HFFc6 (cell line): ENCODE measurements around the gene MEGF10. TPM values are rescaled to one million over a fixed set of nuclear protein-coding genes. Genes with fewer than 3 reads are reported as not detected.
A peak's percentile ranks its signal among the peaks of the same experiment; 100 is the strongest.

Source experiments
- DNase-seq: peaks from one replicate; pipeline ENCODE4 v3.0.0-alpha.2; 2018
- H3K27ac Mint-ChIP-seq: 2 replicates; pipeline ENCODE4 v1.8.0; 2020; ENCODE audit warnings: mild to moderate bottlenecking, mixed read lengths
- H3K27me3 Mint-ChIP-seq: 2 replicates; pipeline ENCODE4 v1.8.0; 2021; ENCODE audit warnings: mild to moderate bottlenecking, moderate library complexity, mixed read lengths; ENCODE audit not compliant: insufficient read depth
- H3K36me3 Mint-ChIP-seq: 2 replicates; pipeline ENCODE4 v1.8.0; 2021; ENCODE audit warnings: low read depth, mixed read lengths
- H3K4me1 Mint-ChIP-seq: 2 replicates; pipeline ENCODE4 v1.8.0; 2020; ENCODE audit warnings: low read depth, mixed read lengths
- H3K4me3 Mint-ChIP-seq: 2 replicates; pipeline ENCODE4 v1.8.0; 2020; ENCODE audit warnings: mild to moderate bottlenecking, moderate library complexity, mixed read lengths
- H3K9me3 Mint-ChIP-seq: 2 replicates; pipeline ENCODE4 v1.8.0; 2020; ENCODE audit warnings: mild to moderate bottlenecking, mixed read lengths
- CTCF ChIP-seq: fragments of 200-600 bp; sonication (generic); IDR thresholded peaks from 2 replicates; pipeline ENCODE4 v1.5.0; 2021; ENCODE audit warnings: antibody characterized with exemption, mild to moderate bottlenecking
- total RNA-seq, 6 experiments: library from RNA; stranded (reverse); fragmentation: NEBNext Ultra II Directional; extraction: Animal tissue kit (Norgen Biotek cat#: 25700); gene quantifications; 2 replicates in 1 of 6; 3 replicates in 5 of 6; pipeline ENCODE4 v1.2.3, GENCODE V29; 2021

MEGF10 gene
- total RNA-seq, 6 experiments from 2014 or later: not detected

GRCh38 chr5:127375124-127375523 is 84.5 kb downstream of the MEGF10 start:
- no peaks in the 10 kb centered on the region for H3K9me3 Mint-ChIP-seq
- peaks cover 10% of the 10 kb centered on the region for H3K4me1 Mint-ChIP-seq
- no peak for TF ChIP-seq CTCF
- H3K27me3 Mint-ChIP-seq: peaks cover 15% of the 10 kb centered on the region
- no peak for DNase-seq
- no peaks in the 10 kb centered on the region for H3K36me3 Mint-ChIP-seq
- H3K27ac Mint-ChIP-seq: no peak overlapping the region
- H3K4me3 Mint-ChIP-seq: no peak overlapping the region

GRCh38 chr5:127375544-127376091 is 85.0 kb downstream of the MEGF10 start:
- H3K27ac Mint-ChIP-seq: no peak overlapping the region
- H3K27me3 Mint-ChIP-seq: peaks cover 17% of the 10 kb centered on the region
- TF ChIP-seq CTCF: no peak
- no peak overlapping the region for H3K4me3 Mint-ChIP-seq
- peaks cover 10% of the 10 kb centered on the region for H3K4me1 Mint-ChIP-seq
- no peak for DNase-seq
- no peaks in the 10 kb centered on the region for H3K9me3 Mint-ChIP-seq
- H3K36me3 Mint-ChIP-seq: no peaks in the 10 kb centered on the region

DNA sequence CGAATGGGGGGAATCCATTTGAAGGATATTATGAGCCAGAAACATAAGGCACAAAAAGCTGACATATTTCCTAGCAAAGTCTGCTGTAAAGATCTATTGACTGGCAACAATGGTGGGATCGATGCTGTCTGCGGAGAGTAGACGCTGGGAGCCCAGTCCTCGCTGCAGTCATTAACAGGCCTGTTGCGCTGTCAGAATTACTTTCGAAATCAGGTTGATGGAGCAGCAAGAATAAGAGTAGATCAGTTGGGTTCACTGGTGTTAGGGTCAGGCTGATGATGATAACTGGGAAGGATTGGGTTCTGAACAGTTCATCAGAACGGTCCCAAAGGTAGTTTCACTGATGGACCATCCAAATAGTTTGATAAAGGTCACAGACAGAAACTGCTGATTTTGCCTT is 87.1 kb downstream of the MEGF10 start:
- H3K27ac Mint-ChIP-seq: no peak overlapping the region
- no peak overlapping the region for H3K4me3 Mint-ChIP-seq
- no peaks in the 10 kb centered on the region for H3K36me3 Mint-ChIP-seq
- TF ChIP-seq CTCF: no peak
- no peaks in the 10 kb centered on the region for H3K9me3 Mint-ChIP-seq
- DNase-seq: no peak
- peaks cover 16% of the 10 kb centered on the region for H3K27me3 Mint-ChIP-seq
- no peaks in the 10 kb centered on the region for H3K4me1 Mint-ChIP-seq

DNA sequence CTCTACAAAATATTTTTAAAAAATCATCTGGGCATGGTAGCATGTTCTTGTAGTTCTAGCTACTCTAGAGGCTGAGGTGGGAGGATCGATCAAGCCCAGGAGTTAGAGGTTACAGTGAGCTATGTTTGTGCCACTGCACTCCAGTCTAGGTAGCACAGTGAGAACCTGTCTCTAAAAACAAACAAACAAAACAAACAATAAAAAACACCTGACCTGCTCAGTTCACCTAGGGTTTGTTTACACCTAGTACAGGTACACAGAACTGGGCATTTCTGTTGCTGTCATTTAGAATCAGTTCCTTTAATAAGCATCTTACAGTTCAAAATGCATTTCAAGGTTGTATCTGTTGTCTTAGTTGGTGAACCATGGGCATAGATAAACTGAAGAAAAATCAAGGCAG is 95.3 kb downstream of the MEGF10 start:
- no peaks in the 10 kb centered on the region for H3K36me3 Mint-ChIP-seq
- H3K27ac Mint-ChIP-seq: no peak overlapping the region
- peaks cover 14% of the 10 kb centered on the region for H3K27me3 Mint-ChIP-seq
- peaks cover 16% of the 10 kb centered on the region for H3K4me1 Mint-ChIP-seq
- DNase-seq: no peak
- H3K9me3 Mint-ChIP-seq: no peaks in the 10 kb centered on the region; the same call in 1 of the 2 replicates
- no peak for TF ChIP-seq CTCF
- no peak overlapping the region for H3K4me3 Mint-ChIP-seq

- peak; percentile 56 for DNase-seq
- H3K27me3 Mint-ChIP-seq: peaks cover 14% of the 10 kb centered on the region
- H3K4me1 Mint-ChIP-seq: peaks cover 16% of the 10 kb centered on the region
- no peaks in the 10 kb centered on the region; the same call in 1 of the 2 replicates for H3K9me3 Mint-ChIP-seq
- no peaks in the 10 kb centered on the region for H3K36me3 Mint-ChIP-seq
- H3K27ac Mint-ChIP-seq: no peak overlapping the region
- no peak for TF ChIP-seq CTCF
- H3K4me3 Mint-ChIP-seq: no peak overlapping the region
Observed at GRCh38 chr5:127386557-127386956, 96.0 kb downstream of the MEGF10 start.

DNA sequence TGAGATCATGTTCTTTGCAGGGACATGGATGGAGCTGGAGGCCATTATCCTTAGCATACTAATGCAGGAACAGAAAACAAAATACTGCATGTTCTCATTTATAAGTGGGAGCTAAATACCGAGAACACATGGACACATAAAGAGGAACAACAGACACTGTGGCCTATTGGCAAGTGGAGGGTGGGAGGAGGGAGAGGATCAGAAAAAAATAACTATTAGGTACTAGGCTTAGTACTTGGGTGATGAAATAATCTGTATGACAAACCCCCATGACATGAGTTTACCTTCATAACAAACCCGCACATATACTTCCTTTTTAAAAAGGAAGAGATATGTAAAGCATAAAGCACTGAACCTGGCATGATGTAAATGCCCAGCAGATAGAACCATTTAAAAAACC is 99.0 kb downstream of the MEGF10 start:
- TF ChIP-seq CTCF: no peak
- Mint-ChIP-seq H3K36me3 (no peaks in the 10 kb centered on the region), H3K27ac (no peak overlapping the region), H3K4me3 (no peak overlapping the region), H3K4me1 (peaks cover 16% of the 10 kb centered on the region), H3K9me3 (no peaks in the 10 kb centered on the region), H3K27me3 (peaks cover 9% of the 10 kb centered on the region)
- DNase-seq: no peak
